Mesenchymal stem cell (in vitro differentiated cells and primary cell): Measurements from ENCODE around the gene SYNM.

Source experiments
- DNase-seq: peaks from one replicate; pipeline ENCODE4 v3.0.0-alpha.2; 2013
- H2AFZ ChIP-seq: one replicate; pipeline ENCODE4 v1.6.1; 2013; ENCODE audit warnings: low read depth, mild to moderate bottlenecking, control low read depth, inconsistent platforms, low read length, moderate library complexity
- H2AK5ac ChIP-seq: 2 replicates; pipeline ENCODE4 v1.6.1; 2013; ENCODE audit warnings: low read length, moderate library complexity, mild to moderate bottlenecking, inconsistent platforms; ENCODE audit not compliant: severe bottlenecking
- H2BK120ac ChIP-seq: one replicate; pipeline ENCODE4 v1.6.1; 2013; ENCODE audit warnings: low read depth, mild to moderate bottlenecking, inconsistent platforms, low read length, moderate library complexity
- H2BK12ac ChIP-seq, 2 experiments: one replicate each; pipeline ENCODE4 v1.6.1; 2013; ENCODE audit warnings: inconsistent platforms in 2 of 2, low read length in 2 of 2, mild to moderate bottlenecking in 2 of 2, moderate library complexity in 2 of 2, control low read depth in 1 of 2
- H2BK15ac ChIP-seq: one replicate; pipeline ENCODE4 v1.6.1; 2013; ENCODE audit warnings: mild to moderate bottlenecking, low read depth, inconsistent platforms; ENCODE audit not compliant: poor library complexity, severe bottlenecking
- H2BK5ac ChIP-seq: 2 replicates; pipeline ENCODE4 v1.6.1; 2013; ENCODE audit warnings: low read depth, mild to moderate bottlenecking, low read length, control low read depth, inconsistent platforms; ENCODE audit not compliant: poor library complexity, severe bottlenecking
- H3K14ac ChIP-seq, 2 experiments: one replicate each; pipeline ENCODE4 v1.6.1; 2013; ENCODE audit warnings: inconsistent platforms in 2 of 2, low read length in 2 of 2, control low read depth in 1 of 2, mild to moderate bottlenecking in 1 of 2, moderate library complexity in 1 of 2
- H3K18ac ChIP-seq, 2 experiments: one replicate each; pipeline ENCODE4 v1.6.1; 2013; ENCODE audit warnings: inconsistent platforms in 2 of 2, low read length in 2 of 2, control low read depth in 1 of 2, low read depth in 1 of 2, mild to moderate bottlenecking in 1 of 2
- H3K23ac ChIP-seq, 2 experiments: one replicate each; pipeline ENCODE4 v1.6.1; 2013; ENCODE audit warnings: inconsistent platforms in 2 of 2, low read length in 2 of 2, mild to moderate bottlenecking in 2 of 2, moderate library complexity in 2 of 2, control low read depth in 1 of 2
- H3K27ac ChIP-seq: 2 replicates; pipeline ENCODE4 v1.5.1; 2013; ENCODE audit warnings: mild to moderate bottlenecking, moderate library complexity, low read length, control low read depth, inconsistent platforms; ENCODE audit not compliant: poor library complexity, severe bottlenecking
- H3K27me3 ChIP-seq, 2 experiments: 2 replicates each; pipeline versions ENCODE4 v1.6.1 to v1.7.0; 2013; ENCODE audit warnings: low read length in 2 of 2, mild to moderate bottlenecking in 2 of 2, moderate library complexity in 2 of 2, control low read depth in 1 of 2, inconsistent platforms in 1 of 2; ENCODE audit not compliant: control insufficient read depth in 1 of 2, insufficient read depth in 1 of 2
- H3K36me3 ChIP-seq, 2 experiments: 2 replicates each; pipeline versions ENCODE4 v1.6.1 to v1.7.0; 2013; ENCODE audit warnings: low read length in 2 of 2, control low read depth in 1 of 2, inconsistent platforms in 1 of 2, low read depth in 1 of 2, mild to moderate bottlenecking in 1 of 2; ENCODE audit not compliant: insufficient read depth in 2 of 2, control insufficient read depth in 1 of 2
- H3K4ac ChIP-seq, 2 experiments: one replicate each; pipeline ENCODE4 v1.6.1; 2013; ENCODE audit warnings: inconsistent platforms in 2 of 2, low read length in 2 of 2, mild to moderate bottlenecking in 2 of 2, moderate library complexity in 2 of 2, control low read depth in 1 of 2, low read depth in 1 of 2
- H3K4me1 ChIP-seq: 2 replicates; pipeline ENCODE4 v1.6.1; 2013; ENCODE audit warnings: low read depth, low read length, control low read depth; ENCODE audit not compliant: control insufficient read depth, insufficient read depth
- H3K4me2 ChIP-seq: 2 replicates; pipeline ENCODE4 v1.6.1; 2013; ENCODE audit warnings: low read length, mild to moderate bottlenecking, inconsistent platforms; ENCODE audit not compliant: poor library complexity, severe bottlenecking
- H3K4me3 ChIP-seq, 2 experiments: 2 replicates each; pipeline versions ENCODE4 v1.5.1 to v1.7.0; 2013; ENCODE audit warnings: low read length in 2 of 2, mild to moderate bottlenecking in 2 of 2, control low read depth in 1 of 2, low read depth in 1 of 2; ENCODE audit not compliant: insufficient read depth in 1 of 2
- H3K79me1 ChIP-seq: replicated peaks from 2 replicates; pipeline ENCODE4 v1.6.1; 2013; ENCODE audit warnings: mild to moderate bottlenecking, control low read depth, low read length, inconsistent platforms; ENCODE audit not compliant: poor library complexity, severe bottlenecking
- H3K9ac ChIP-seq: 2 replicates; pipeline ENCODE4 v1.7.0; 2013; ENCODE audit warnings: mild to moderate bottlenecking, low read length, moderate library complexity
- H3K9me3 ChIP-seq: 2 replicates; pipeline ENCODE4 v1.7.0; 2013; ENCODE audit warnings: mild to moderate bottlenecking, low read length; ENCODE audit not compliant: control insufficient read depth
- H4K8ac ChIP-seq: one replicate; pipeline ENCODE4 v1.6.1; 2013; ENCODE audit warnings: inconsistent platforms, mild to moderate bottlenecking, low read length, moderate library complexity
- H4K91ac ChIP-seq: one replicate; pipeline ENCODE4 v1.6.1; 2013; ENCODE audit warnings: mild to moderate bottlenecking, low read length, inconsistent platforms
- WGBS: methylation state at CpG from one replicate; pipeline ENCODE4 v1.1.7; 2013; ENCODE audit warnings: mixed read lengths; 5-methylcytosine and 5-hydroxymethylcytosine counted together

The SYNM gene

GRCh38 chr15:99123713-99124451 is 19.0 kb downstream of the SYNM start:
- H3K4me3 ChIP-seq, result peak overlapping the region in 1 of 2 experiments; percentile 52
- DNase-seq, result peak; percentile 99

GRCh38 chr15:99124641-99125040 is 19.8 kb downstream of the SYNM start:
- Histone ChIP-seq H2BK5ac (no peak overlapping the region), H2AFZ (no peak overlapping the region), H2BK15ac (no peak overlapping the region), H3K27me3 (no peaks in the 10 kb centered on the region), H2BK12ac (peak overlapping the region; percentile 22 to 98), H3K36me3 (peaks cover 10 to 12% of the 10 kb centered on the region in 2 experiments), H3K4ac (peak overlapping the region; percentile 40 to 42), H2AK5ac (peak overlapping the region; percentile 49), H4K91ac (peak overlapping the region; percentile 71), H3K14ac (peak overlapping the region in 1 of 2 experiments; percentile 93), H3K18ac (peak overlapping the region; percentile 89 to 95), H3K9me3 (no peaks in the 10 kb centered on the region), H2BK120ac (peak overlapping the region; percentile 95), H3K27ac (peak overlapping the region; percentile 99), H3K23ac (no peak overlapping the region), H3K79me1 (peaks cover 3% of the 10 kb centered on the region), H4K8ac (peak overlapping the region; percentile 29), H3K9ac (peak overlapping the region; percentile 56), H3K4me2 (no peak overlapping the region), H3K4me3 (no peak overlapping the region), H3K4me1 (peaks cover 40% of the 10 kb centered on the region)
- DNase-seq, result no peak
- WGBS, result 91% methylated on average over 8 of the region's 8 CpGs

More at GRCh38 chr15:99123713-99124451, 19.0 kb downstream of the SYNM start:
- Histone ChIP-seq H2BK120ac (peak overlapping the region; percentile 95), H3K18ac (peak overlapping the region; percentile 92 to 99), H3K4me2 (peak overlapping the region; percentile 87), H3K27ac (peak overlapping the region; percentile 99), H2BK5ac (peak overlapping the region; percentile 96), H2BK12ac (peak overlapping the region; percentile 87 to 98), H4K8ac (peak overlapping the region; percentile 99), H3K79me1 (peaks cover 3% of the 10 kb centered on the region), H2AK5ac (peak overlapping the region; percentile 73), H2BK15ac (peak overlapping the region; percentile 82), H3K4ac (peak overlapping the region; percentile 76 to 96), H3K14ac (peak overlapping the region in 1 of 2 experiments; percentile 97), H3K23ac (no peak overlapping the region), H3K27me3 (no peaks in the 10 kb centered on the region), H3K4me1 (peaks cover 40% of the 10 kb centered on the region), H4K91ac (peak overlapping the region; percentile 99), H3K9ac (peak overlapping the region; percentile 56), H2AFZ (no peak overlapping the region), H3K9me3 (no peaks in the 10 kb centered on the region), H3K36me3 (peaks cover 6 to 12% of the 10 kb centered on the region in 2 experiments)
- 7% methylated on average over 20 of the region's 20 CpGs for WGBS

- H2BK120ac ChIP-seq, result no peak overlapping the region
- H3K4me2 ChIP-seq, result no peak overlapping the region
- peak overlapping the region; percentile 8 for H4K8ac ChIP-seq
Observed at GRCh38 chr15:99125061-99125891, 20.4 kb downstream of the SYNM start.

More at GRCh38 chr15:99125061-99125891, 20.4 kb downstream of the SYNM start:
- H3K18ac ChIP-seq, result peak overlapping the region; percentile 9 to 95
- no peak overlapping the region for H2AFZ ChIP-seq
- H3K27me3 ChIP-seq, result no peaks in the 10 kb centered on the region
- peak overlapping the region; percentile 52 for H2BK15ac ChIP-seq
- peak overlapping the region; percentile 34 to 40 for H3K4ac ChIP-seq
- H4K91ac ChIP-seq, result peak overlapping the region; percentile 71
- 93% methylated on average over 29 of the region's 29 CpGs for WGBS
- H2BK5ac ChIP-seq, result no peak overlapping the region
- peaks cover 3% of the 10 kb centered on the region for H3K79me1 ChIP-seq
- H3K4me3 ChIP-seq, result no peak overlapping the region
- no peak overlapping the region for H3K23ac ChIP-seq
- H3K14ac ChIP-seq, result peak overlapping the region in 1 of 2 experiments; percentile 96
- H3K36me3 ChIP-seq, result peaks cover 10 to 18% of the 10 kb centered on the region in 2 experiments
- H2AK5ac ChIP-seq, result peak overlapping the region; percentile 51
- H3K27ac ChIP-seq, result no peak overlapping the region
- peaks cover 43% of the 10 kb centered on the region for H3K4me1 ChIP-seq
- H2BK12ac ChIP-seq, result peak overlapping the region; percentile 43 to 99
- H3K9ac ChIP-seq, result no peak overlapping the region
- DNase-seq, result no peak
- no peaks in the 10 kb centered on the region for H3K9me3 ChIP-seq
